SH-SY5Y (cell line): ENCODE results near the gene FOXP1.

Experiments used
- GATA2 ChIP-seq: IDR thresholded peaks from 2 replicates; pipeline ENCODE4 v1.6.1; 2011; ENCODE audit warnings: mild to moderate bottlenecking, low read depth, low read length
- GATA3 ChIP-seq: IDR thresholded peaks from 2 replicates; pipeline ENCODE4 v1.6.1; 2011; ENCODE audit warnings: low read depth, mild to moderate bottlenecking, low read length, moderate library complexity

The FOXP1 gene

GRCh38 chr3:71559578-71560162, 23.9 kb downstream of the FOXP1 start:
- TF ChIP-seq GATA2: no peak
- TF ChIP-seq GATA3: no peak

- TF ChIP-seq GATA2: no peak
- no peak for TF ChIP-seq GATA3
Observed at GRCh38 chr3:71559021-71559420, 24.5 kb downstream of the FOXP1 start.

- TF ChIP-seq GATA3: no peak
- no peak for TF ChIP-seq GATA2
Observed at GRCh38 chr3:71554649-71555048, 28.9 kb downstream of the FOXP1 start.

- no peak for TF ChIP-seq GATA2
- no peak for TF ChIP-seq GATA3
Observed at GRCh38 chr3:71551311-71551919, 32.1 kb downstream of the FOXP1 start.

GRCh38 chr3:71549951-71550350, 33.6 kb downstream of the FOXP1 start:
- no peak for TF ChIP-seq GATA3

GRCh38 chr3:71548705-71549384, 34.7 kb downstream of the FOXP1 start:
- TF ChIP-seq GATA3 (no peak), GATA2 (no peak)

- no peak for TF ChIP-seq GATA2
- TF ChIP-seq GATA3: no peak
Observed at GRCh38 chr3:71547249-71548198, 36.0 kb downstream of the FOXP1 start.

GRCh38 chr3:71546821-71547220, 36.7 kb downstream of the FOXP1 start:
- TF ChIP-seq GATA2: no peak
- TF ChIP-seq GATA3: no peak

- TF ChIP-seq GATA3: no peak
- no peak for TF ChIP-seq GATA2
Observed at GRCh38 chr3:71545330-71545729, 38.2 kb downstream of the FOXP1 start.

GRCh38 chr3:71543371-71544016, 40.0 kb downstream of the FOXP1 start:
- TF ChIP-seq GATA3 (no peak), GATA2 (no peak)

GRCh38 chr3:71542521-71543370, 40.8 kb downstream of the FOXP1 start:
- TF ChIP-seq GATA2 (peak; percentile 4; the same call in 1 of the 2 replicates), GATA3 (0 out of 2 replicates have a peak, but pooled peaks have one; percentile 1)

GRCh38 chr3:71541313-71541712, 42.2 kb downstream of the FOXP1 start:
- TF ChIP-seq GATA2: no peak
- no peak for TF ChIP-seq GATA3

GRCh38 chr3:71537211-71537611, 46.3 kb downstream of the FOXP1 start:
- TF ChIP-seq GATA3 (no peak), GATA2 (no peak)
